GM19372 (cell line): Measurements from ENCODE around the gene EIF3I.

Experiments
- ATAC-seq: cut with Tn5 transposase; IDR thresholded peaks from one replicate; pipeline ENCODE4 v1.9.1; 2021; ENCODE audit warnings: mild to moderate bottlenecking, low read depth, moderate library complexity; ENCODE audit not compliant: unreplicated experiment

Gene EIF3I

DNA sequence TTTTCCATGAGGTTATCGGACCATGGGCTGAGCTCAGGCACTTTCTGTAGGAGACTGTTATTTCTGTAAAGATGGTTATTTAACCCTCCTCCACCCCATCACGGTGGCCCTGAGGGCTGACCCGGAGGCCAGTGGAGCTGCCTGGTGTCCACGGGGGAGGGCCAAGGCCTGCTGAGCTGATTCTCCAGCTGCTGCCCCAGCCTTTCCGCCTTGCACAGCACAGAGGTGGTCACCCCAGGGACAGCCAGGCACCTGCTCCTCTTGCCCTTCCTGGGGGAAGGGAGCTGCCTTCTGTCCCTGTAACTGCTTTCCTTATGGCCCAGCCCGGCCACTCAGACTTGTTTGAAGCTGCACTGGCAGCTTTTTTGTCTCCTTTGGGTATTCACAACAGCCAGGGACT, 24.4 kb upstream of the EIF3I start:
- ATAC-seq: no peak

- no peak for ATAC-seq
These were observed 23.8 kb upstream of the EIF3I start for GRCh38 chr1:32198237-32199042.

DNA sequence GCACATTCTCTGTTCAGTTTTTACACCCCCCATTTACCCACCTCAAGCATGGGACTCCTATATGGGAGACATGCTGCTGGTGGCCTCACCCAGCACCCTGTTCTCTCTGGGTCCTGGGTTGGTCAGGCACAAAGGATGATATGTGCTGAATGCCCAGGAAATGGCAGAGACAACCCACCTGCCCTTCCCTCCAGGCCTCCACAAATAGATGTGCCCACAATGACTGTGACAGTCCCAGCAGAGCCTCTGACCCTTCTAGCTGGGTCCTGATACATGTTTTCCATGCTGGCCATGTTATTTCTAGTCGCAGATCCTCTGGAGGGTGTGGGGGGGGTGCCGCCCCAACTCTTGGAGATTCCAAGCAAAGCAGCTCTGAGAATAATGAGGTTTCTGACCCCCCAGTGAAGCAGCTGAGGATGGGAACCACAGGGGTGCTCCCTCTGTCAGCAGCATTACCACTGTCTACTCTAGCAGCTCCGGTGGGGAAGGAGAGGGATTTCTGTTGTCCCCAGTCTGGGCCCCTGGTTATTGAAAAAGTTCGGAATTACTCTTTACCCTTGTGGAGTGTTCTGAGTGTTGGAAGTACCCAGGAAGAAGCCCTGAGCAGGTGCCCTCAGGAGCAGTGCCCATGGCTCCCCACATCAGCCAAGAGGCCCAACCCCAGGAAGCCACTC, 23.0 kb upstream of the EIF3I start:
- no peak for ATAC-seq

- no peak for ATAC-seq
These were observed 22.5 kb upstream of the EIF3I start for GRCh38 chr1:32199717-32200072.

DNA sequence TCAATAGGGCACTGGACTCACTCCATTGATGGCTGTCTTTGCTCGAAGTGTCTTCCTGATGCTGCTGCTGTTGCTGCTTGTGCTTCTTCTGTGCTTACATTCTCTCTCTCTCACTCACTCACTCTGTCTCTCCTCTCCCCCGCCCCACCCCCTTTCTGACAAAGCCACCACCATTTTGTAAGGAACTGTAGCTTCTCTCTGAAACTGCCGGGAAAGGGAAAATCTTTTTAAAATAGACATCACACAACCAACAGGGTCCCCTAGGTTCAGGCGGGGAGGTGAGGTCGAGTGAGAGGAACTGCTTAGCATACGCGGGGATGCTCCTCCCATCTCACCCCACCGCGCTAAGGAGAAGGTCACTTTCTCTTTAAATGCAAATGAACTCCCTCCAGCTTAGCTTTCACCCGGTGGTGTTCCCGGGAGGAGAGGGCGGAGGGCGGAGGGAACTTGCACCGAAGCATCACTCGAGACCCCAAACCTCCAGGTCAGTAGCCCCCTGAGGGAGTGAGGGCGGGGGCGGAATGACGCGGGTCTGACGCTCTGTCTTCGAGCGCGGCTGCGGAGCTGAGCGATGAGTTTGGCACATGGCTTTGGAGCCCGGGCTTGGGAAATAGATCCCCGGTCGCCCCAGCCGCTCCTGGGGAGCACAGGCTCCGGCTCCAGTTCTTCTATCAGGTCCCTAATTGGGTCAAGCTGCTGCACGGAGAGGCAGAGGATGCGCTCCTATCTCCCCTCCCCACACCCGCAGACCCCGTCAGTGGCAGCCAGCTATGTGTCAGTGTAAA, 21.8 kb upstream of the EIF3I start, which contains the start of gene CCDC28B:
Gene CCDC28B, plus strand, starts transcription at position 370 of the 785 bp plus-strand sequence. CDS start 1,341 bp downstream, outside the sequence.
- ATAC-seq: no peak

DNA sequence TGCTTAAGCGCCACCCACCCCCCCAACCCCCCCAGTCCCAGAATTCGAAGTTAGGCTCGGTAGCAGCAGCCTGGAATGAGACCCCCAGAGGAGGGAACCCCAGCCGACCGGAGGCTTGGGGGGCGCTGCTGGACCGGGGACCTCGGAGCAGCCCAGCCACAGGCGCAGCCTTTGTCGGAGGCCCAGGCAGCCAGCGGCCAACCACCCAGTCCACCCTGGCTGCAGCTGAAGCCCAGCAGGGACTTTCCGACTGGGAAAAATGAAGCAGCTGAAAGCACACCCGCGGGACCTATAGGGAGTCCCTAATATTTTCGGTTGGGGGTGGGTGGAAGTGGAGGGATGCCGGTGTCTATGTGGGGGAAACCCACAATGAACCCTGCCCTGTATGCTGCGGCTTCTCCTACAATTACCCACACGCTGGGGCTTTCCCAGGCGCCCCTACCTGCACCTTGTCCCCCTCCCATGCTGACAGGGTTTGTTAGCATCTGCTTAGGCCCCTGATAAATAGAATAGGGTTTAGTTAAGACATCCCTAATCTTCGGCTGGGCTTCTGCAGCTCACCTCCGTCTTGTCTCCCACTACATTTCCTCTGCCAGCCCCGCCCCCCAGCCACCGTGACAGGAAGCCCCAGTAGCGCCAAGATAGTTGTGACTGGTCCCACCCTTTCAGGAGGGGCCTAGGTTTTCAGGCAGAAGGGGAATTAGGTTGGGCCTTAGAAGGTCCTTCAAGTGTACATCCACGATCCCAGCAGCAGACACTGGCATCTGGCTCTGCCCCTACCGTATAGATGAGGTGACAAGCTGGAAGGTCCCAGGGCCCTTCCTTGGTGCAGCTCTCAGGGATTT, 21.0 kb upstream of the EIF3I start:
- no peak for ATAC-seq

- no peak for ATAC-seq
These were observed 17.3 kb upstream of the EIF3I start for GRCh38 chr1:32204943-32205361.

GRCh38 chr1:32205401-32206370, 16.5 kb upstream of the EIF3I start, which contains the start of gene IQCC:
TSS of gene IQCC (plus strand) at chr1:32205671. CDS start at chr1:32205682, 11 bp downstream.
- ATAC-seq: peak; percentile 56

DNA sequence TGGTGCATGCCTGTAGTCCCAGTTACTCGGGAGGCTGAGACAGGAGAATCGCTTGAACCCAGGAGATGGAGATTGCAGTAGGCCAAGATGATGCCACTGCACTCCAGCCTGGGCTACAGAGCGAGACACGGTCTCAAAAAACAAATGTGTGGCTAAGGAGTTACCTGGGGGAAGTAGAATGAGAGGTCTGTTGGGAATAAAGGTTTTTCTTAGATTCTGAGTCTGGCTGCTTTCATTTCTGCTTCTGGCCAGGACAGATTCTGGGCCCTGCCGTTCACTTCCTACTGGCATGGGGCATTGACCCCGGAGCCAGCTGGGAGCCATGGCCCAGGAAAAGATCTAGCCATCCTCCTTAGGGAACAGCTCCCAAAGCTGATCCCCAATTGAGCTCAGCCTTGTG, 13.7 kb upstream of the EIF3I start:
- no peak for ATAC-seq

- no peak for ATAC-seq
These were observed 13.3 kb upstream of the EIF3I start, which contains the start of gene DCDC2B for GRCh38 chr1:32208891-32209328. TSS of gene DCDC2B (plus strand) at chr1:32209089. CDS start at chr1:32209094, 5 bp downstream.

DNA sequence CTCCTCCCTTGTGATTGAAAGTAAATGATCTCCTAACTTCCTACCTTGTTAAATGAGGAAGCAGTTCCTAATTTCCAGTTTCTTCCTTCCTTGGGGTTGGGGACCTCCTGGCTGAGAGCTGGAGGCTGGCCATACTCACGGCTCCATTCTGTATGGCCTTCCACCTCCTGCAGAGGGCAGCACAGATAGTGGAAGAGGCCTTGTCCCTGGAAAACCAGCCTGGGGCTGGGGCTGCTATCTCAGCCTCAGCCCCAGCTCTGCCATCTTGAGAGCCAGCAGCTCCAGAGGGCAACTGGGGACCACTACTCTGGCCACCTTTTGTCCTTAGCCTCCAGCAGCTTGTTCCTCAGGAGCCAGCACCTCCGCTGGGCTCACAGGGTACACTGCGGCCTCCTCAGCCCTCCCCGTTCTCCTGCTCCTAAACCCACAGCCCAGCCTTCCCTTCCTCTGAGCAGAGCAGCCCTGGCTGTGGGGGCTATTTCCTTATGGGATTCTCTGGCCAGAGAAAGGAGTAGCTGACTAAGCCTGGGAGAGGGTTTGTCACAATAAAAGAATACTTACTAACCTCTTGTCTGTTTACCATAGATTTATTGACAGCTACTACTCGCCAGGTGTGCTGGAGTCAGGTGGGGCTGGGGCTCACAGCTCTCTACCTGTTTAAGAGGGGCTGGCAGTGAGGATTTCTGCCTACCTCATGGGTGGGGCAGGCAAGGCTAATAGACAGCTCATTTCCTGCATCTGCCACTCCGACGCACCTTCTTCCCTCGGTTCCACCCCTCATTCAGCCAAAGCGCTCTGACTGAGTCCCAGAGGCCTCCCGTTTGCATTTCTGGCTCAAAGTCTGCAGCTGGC, 6.4 kb upstream of the EIF3I start:
- no peak for ATAC-seq

DNA sequence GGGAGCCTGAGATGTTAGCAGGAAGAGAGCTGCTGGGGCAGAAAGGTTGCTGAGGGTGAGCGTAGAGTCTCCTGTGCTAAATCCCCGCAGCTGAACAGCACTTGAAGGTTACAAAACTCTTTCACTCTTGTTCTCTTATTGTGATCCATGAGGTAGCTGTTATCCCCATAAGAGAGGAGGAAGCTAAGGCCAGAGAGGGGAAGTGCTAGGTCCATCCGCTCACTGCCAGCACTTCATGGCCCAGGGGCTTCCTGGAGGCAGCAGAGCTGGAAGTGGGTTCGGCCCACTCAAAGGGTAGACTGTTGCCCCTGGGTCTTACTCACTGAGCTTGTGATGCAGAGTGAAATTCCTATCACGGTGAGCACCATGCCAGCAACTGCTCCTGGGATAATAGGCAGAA, 5.6 kb upstream of the EIF3I start:
- no peak for ATAC-seq

DNA sequence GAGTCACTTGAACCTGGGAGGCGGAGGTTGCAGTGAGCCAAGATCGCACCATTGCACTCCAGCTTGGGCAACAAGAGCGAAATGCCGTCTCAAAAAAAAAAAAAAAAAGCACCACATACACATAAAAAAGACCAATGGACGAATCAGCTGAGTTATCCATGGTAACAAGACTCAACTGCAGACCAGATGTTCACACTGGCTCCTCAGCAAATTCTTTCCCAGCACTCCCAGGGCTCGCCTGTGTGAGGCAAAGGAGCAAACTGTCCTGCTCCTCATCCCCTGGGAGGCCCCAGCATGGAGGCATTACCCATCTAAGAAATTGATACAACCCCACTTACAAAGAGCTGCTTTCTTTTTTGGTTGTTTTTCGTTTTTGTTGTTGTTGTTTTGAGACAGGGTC, 3.2 kb upstream of the EIF3I start:
- ATAC-seq: no peak

- ATAC-seq: no peak
These were observed 1.2 kb upstream of the EIF3I start for GRCh38 chr1:32220746-32221580.

GRCh38 chr1:32221581-32221979, 627 bp upstream of the EIF3I start:
- no peak for ATAC-seq

DNA sequence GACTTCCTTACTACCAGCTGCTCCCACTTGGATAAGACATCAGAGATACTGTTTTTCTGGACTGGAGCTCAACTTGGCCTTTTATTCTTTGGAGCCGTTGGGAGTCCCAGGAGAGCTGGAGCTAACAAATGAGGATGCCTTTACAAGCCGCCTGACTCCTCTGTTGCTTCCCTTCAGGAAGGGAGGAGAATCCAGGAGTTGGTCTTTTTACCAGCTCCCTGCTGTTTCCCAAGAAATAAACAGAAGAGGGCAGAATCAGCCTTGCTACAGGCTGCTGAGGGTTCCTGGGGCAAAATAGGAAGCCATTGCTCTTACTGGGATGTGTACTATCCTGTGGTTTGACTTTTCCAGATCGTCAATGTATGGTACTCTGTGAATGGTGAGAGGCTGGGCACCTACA, 1.5 kb downstream of the EIF3I start:
- ATAC-seq: no peak

- no peak for ATAC-seq
These were observed 2.1 kb downstream of the EIF3I start for GRCh38 chr1:32224285-32224684.
